NCI-H774 (cell line): ENCODE results near the gene PRELID2.

Experiments
- DNase-seq: peaks from one replicate; lab custom pipeline; 2025; lab: John Stamatoyannopoulos, UW

Gene PRELID2

DNA sequence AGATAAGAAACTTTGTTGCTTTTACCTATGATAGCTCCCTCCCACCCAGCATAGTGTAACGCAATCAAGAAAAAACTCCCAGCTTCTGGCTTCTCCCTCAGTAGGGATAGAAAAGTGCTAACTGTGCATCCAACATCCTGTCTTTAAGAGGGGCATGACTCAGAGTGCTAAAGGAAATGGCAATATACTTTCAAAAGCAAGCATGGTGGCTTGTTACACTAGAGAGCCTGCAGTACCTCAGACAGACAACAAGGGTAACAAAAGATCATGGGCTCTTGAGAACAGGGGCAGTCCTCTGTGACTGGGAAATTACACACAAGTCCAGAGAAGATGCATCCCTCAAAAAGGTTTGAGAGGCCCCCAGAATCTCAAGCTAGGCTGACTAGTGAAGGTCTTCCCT is 37.8 kb downstream of the PRELID2 start:
- DNase-seq, result no peak

DNA sequence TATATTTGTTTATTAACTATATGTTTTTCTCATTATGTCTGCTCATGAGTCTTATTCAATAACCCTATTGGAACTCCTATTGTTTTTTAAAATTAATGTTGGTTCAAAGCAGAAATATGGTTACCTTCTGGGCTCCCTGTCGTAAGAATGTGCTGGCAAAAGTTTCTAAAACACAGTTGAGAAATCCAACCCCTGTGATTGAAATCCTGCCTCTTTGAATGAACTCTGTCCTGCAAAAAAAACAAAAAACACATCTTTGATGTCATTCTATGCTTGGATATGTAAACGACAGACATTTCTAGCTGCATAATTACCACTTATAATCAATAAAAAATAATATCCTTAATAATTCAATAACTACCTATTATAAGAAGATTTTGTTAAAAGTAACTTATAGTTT is 38.8 kb downstream of the PRELID2 start:
- DNase-seq, result no peak

DNA sequence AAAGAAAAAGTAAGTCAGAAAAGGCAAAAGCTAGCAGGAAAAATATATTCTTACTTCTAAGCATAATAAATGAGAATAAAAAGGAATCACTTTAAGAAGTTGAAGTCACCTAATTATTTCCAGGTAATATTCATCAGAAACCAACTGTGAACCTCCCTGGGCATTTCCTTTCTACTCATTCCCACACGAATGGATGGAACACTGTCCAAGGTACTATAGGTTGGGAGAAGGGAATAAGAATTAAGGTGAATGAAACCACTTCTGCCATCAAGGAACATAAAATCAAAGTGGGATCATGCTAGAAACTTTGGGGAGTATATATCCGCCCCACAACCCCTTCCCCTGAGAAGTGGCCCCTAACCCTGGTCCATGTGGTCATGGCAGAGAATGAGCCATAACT is 41.6 kb downstream of the PRELID2 start:
- DNase-seq, result no peak

DNA sequence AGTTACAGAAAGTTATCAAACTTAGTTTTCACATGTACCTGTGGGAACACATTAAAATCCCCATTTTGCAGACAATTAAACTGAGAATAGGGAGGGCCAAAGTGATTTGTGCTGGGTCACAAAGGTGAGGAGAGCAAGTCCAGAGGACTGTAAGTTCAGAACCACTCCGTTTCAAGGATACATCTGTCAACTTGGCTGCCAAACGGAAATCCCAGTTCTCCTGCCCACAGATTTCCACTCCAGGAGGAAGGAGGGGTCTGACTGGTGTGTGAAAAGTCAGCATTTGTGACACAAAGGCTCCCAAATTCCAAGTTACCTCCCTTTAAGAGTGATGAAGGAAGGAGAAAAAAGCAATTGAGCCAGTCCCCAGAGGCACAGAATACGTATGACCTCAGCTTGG is 42.3 kb downstream of the PRELID2 start:
- no peak for DNase-seq

DNA sequence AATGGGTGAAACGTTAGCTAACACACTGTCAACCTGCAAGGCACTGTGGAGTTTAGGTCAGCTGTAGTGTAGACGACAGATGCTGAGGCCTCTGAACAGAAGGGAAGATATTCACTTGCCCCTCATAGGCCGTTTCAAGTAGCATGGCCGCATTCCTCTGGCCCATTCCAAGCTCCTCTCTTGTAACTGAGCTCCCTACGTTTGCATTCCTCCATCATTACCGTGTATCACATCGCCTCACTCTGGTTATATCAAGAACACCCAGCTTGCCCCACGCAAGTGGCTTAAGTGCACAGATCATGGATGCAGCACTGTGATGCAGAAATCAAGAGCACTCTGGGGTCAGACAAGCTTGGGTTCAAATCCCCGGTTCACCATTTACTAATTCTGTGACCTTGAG is 43.3 kb downstream of the PRELID2 start:
- DNase-seq, result no peak

DNA sequence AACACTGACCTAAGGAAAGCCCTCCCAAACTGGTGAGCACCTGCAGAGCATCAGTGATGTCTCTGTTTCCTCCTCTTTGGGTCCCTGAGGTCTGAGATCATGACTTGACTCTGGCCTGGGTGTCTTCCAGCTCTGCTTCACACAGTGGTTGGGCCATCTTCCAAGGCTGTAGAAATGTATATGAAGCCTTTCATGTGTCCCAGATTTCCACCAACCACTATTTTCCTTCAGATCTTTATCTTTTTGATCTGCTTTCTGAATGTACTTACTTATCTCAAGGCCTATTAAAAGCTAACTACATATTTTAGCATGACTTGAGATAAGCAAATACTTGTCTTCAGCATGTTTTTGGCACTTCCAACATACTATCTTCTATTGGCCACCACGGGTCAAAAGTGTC is 47.1 kb downstream of the PRELID2 start:
- DNase-seq, result no peak

DNA sequence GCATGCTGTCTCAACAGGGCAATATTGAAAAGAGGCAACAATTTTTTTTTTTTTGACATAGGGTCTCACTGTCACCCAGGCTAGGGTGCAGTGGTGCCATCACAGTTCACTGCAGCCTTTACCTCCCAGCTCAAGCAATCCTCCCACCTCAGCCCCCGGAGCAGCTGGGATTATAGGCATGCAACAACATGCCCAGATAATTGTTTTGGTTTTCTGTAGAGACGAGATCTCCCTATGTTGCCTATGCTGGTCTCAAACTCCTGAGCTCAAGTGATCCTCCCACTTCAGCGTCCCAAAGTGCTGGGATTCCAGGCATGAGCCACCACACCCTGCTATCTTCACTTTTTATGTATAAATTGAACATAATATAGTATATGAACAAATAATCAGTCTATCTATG is 47.6 kb downstream of the PRELID2 start:
- no peak for DNase-seq

DNA sequence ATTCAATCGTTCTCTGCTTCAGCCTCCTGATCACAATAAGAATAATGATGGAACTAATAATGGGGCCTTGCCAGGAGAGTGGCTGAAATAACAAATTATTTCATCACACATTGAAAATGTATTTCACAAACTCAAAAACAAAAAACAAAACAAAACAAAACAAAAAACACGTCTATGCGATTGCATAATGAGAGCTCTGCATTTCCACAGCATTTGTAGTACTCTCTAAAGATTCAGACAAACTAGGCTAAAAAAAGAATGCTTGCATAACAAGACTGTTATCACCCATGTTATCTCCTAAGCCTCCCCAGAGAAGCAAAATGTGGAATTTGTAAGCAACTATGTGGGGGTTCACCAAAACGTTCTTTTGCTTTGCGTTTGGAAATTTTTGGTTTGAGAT is 48.1 kb downstream of the PRELID2 start:
- DNase-seq, result no peak

DNA sequence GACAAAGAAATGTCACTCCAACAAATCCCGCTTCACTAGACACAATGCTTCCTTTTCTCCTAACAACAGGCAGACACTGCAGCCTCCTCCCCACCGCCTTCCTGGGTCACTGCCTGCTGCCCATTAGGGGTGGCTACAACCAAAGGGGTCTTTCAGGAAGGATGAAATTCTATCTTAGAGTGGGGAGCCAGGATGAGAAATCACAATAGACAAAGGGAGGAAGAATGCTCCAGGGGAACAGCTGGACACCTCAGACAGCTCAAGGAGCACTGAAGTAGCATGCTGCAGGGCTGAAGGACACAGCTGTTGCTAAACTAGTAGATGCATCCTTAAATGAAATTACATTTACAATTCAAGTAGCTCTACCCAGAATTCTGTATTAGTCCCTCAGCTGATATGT is 54.2 kb downstream of the PRELID2 start:
- no peak for DNase-seq

DNA sequence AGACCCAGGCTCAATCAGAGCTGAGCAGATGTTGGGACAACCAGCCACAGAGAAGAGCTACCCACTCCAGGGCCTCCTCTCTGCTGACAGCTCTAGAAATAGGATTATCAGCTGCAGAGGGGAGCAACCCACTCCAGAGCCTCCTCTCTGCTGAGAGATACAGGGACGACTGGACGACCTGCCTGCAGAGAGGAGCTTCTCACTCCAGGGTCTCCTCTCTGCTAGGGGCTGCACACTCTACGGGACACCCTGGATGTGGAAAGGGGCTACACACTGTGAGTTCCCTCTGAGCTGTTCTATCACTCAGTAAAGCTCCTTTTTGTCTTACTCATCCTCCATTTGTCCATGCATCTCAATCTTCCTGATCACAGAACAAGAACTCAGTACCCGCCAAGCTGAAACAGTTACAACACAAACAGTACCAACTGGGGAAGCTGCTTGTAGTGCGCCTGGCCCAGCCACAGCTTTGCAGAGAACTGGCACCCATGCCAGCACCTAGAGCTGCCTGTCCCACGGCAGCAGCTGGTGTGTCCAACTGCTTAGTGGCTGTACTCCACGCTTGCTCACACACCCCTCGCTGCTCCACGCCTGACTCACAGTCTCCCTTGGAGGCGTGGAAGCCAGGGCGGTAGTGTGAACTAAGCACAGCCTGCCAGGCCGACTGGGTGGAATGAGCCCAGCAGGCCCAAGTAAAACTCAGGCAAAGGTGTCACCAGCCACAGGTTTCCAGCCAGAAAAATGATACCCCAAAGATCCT is 56.8 kb downstream of the PRELID2 start:
- DNase-seq, result no peak

DNA sequence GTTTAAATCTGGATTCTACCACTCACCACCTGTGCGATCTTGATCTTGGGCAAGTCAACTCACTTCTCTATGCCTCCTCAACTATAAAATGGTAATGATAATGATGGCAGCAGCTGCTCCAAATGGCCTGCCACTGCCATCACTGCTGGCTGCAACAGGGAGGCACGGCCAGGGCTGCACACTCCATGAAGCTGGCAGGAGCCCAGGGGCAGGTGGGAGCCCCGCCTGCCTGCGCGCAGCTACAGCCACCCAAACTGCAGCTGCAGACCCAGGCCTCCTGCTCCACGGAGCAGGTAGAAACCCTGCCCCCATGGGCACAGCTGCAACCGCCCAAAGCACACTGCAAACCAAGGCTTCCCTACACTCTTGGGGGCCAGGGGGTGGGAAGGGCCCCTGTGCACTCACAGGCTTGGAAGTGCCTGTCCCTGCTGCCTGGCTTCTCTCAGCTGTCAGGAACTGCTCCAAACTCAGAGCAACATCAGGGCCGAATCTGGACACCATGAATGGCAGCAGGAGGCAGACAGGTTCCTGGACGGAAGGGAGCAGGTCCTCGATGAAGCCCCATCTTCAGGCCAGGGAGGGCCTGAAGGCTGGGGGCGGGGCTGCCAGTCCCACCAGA is 57.6 kb downstream of the PRELID2 start:
- DNase-seq, result no peak

DNA sequence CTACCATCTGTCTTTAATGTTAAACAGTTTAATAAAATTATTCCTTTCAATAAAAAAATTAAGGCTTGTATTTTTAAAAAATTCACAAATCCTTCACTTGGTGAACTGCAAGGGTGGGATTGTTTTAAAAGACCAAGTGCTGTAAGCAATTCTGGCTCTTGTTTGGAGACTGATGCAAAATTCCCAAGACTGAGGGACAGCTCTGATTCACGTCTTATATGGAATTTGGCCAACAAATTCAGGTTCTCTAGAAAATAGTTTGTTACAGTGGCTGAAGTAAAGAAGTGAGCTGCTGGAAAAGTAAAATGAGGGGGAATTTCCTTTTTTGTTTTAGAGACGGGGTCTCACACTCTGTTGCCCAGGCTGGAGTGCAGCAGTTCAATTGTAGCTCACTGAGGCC is 58.3 kb downstream of the PRELID2 start:
- no peak for DNase-seq

DNA sequence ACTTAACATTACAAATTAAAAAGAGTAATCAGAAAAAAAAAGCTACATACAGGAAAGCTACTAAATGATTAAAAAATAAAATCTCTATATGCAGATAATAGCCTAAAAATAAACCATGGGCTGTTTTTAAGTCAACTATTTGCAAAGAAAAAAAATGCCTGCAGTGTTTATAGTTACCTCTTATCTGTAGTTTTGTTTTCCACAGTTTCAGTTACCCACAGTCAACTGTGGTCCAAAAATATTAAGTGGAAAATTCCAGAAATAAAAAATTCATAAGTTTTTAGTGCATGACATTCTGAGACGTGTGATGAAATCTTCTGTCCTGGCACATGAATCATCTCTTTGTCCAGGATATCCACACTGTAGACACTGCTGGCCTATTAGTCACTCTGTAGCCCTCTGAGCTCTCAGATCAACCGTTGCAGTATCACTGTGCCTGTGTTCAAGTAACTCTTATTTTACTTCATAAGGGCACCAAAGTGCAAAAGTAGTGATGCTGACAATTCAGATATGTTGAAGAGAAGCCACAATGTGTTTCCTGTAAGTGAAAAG is 59.2 kb downstream of the PRELID2 start:
- no peak for DNase-seq

DNA sequence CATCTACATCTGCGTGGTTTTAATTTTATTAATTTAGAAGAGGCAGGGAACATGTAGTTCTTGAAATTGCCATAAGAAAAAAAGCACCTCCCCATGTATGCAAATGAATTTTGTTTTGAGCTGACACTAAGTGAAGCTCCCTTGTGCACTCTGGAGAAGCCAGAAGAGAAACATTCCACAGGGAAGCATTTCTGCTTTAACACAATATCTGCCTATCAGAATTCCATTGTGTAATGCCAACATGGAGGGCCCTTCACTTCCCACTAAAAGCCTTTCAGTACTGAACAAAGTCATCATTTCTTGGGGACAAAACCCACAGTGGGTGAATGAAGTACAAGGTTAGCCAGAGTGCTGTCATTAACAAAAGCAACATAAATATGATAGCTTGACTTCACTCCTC is 59.7 kb downstream of the PRELID2 start:
- DNase-seq, result no peak

DNA sequence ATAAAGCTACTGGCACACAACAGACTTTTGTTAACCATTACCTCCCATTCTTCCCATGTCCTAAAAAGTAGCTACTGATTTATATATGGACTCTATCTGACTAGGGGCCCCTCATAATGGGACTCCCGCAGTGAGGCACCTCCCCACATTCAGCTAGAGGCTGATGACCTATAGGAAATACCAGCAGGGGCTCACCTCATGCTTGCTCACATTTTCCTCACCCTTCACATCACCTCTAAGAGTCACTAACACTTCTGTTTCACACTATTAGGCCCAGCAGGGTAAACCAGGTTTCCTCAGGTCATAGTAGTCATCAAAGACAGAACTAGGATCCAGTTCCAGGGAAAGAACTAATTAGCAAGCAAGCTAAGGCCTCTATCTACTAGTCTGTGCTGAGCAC is 60.7 kb downstream of the PRELID2 start:
- DNase-seq, result no peak

DNA sequence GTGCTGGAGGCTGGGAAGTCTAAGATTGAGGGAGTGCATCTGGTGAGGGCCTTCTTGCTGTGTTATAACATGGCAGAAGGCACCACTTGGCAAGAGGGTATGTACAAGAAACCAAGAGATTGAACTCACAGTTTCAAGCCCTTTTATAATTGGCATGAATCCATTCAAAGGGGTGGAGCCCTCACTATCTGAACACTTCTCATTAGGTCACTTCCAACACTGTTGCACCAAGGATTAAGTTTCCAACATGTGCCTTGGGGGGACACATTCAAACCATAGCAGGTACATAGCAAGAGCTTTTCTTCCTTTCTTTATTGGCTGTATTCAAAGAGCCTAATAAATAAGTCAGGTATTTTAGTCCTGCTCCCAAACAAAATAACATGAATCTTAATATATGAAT is 62.7 kb downstream of the PRELID2 start:
- DNase-seq, result no peak

DNA sequence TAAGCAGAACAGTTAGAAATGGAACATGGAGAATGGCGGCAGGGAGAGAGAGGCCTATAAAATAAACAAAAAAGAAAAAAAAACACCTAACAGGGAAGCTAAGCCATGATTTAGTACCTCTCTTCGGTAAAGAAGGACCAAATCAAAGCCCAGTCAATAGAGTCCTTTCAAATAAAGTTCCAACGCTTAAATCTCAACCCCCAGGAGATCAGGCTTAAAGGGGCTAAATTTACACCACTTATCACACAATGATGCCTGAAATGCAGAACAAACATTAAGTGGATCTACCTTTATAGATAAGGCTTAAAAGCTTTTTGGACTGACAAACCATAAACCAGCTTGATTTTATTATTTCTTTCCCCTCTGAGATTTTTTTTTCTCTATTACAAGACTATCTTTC is 66.3 kb downstream of the PRELID2 start:
- DNase-seq, result no peak

DNA sequence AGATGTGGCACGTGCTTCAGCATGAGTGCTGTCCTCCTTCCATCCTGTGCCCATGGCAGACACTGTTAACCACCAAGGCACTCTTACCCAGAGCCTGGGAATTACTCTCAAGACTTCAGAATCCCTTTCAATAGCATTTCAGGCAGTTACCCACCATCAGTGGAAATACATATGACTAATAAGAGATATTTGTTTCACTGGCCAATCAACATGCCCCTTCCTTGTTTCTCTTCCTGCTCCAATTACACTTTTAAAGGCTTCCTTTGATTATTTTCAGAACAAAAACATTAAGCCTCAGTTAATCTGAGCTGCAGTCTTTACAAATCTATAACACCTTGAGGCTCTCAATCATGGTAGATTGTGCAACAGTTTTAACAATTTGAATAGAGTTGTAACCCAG is 70.8 kb downstream of the PRELID2 start:
- no peak for DNase-seq

DNA sequence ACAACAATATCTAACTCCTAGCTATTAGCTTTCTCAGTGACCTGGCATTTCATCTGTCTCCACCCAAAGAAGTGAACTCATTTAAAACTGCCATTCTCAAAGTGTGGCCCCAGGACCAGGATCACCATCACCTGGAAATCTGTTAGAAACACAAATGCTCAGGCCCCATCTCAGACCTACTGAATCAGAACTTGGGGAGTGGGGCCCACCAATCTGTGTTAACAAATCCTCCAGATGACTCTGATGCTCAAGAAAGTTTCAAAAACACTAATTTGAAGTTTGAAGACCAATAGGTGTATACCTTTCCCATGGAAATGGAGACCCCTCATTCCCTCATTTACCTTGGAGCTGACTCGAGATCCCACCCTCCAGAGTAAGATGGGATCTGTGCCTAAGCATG is 72.3 kb downstream of the PRELID2 start:
- no peak for DNase-seq

DNA sequence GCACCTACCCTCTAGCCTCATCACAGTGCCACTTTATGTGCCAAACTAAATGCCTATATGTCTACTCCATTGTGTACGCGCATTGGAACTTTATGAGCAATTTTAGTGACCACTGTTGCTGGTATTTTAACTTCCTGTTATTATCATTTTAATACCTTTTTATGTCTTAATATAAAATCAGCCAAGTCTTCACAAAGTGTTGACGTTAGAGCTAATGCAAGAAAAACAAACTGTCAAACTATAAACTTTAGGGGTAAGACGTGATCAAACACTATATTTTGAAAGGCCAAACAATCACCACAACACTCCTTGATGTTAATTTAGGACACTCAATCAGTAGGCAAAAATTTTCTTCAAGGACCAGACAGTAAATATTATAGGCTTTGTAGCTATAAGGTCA is 73.9 kb downstream of the PRELID2 start:
- no peak for DNase-seq

DNA sequence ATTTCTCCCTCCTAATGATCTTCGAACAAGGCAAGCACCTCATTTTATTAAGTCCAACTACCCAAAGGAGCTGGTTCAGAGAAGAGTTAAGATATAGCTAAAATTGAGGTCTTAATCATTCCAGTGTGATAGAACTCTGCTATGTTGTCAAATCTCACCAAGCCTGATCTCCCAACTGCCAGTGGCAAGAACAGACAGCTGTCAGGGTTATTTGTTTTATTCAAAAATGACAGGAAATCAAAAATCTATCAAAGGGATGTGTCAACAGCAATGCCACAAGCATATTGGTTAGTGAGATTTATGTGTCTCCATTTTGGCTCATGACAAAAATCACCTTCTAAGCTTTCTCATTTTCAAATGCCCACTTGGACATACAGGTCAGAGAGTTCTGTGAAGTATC is 74.5 kb downstream of the PRELID2 start:
- no peak for DNase-seq

DNA sequence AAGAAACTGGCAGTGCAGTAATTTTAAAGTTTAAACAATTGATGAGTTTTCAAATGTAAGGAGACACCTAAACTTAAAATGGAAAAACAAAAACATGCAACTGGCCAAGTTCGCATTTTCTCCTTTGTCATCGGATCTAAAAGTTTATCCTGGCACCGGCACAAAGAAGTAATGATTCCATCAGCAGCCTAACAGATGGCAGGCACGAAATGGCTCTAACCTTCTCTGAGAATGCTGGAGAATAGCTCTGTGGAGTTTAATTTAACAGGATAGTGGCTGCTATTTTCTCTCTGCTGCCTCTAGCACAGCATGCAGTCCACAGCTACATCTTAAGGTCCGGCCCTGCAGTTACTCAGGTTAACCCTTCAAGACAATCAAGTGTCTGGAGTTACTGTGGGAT is 82.2 kb downstream of the PRELID2 start:
- no peak for DNase-seq

DNA sequence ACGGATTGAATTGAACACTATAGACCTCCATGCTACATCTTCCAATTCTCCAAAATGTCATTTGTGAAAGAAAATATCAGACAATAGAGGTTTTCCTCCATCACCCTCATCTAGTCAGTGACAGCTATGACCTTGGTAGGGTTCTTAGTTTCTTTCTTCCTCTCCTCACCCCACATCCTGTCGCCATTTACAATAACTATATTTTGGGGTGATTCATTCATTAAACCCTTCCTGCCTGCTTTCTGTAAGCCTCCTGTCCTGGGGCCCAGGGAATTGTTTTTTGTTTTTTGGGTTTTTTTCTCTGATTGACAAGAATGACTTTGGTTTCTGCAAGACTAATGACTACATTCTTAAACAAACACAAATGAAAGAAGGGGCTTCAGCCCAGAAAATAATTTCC is 82.6 kb downstream of the PRELID2 start:
- DNase-seq, result no peak

DNA sequence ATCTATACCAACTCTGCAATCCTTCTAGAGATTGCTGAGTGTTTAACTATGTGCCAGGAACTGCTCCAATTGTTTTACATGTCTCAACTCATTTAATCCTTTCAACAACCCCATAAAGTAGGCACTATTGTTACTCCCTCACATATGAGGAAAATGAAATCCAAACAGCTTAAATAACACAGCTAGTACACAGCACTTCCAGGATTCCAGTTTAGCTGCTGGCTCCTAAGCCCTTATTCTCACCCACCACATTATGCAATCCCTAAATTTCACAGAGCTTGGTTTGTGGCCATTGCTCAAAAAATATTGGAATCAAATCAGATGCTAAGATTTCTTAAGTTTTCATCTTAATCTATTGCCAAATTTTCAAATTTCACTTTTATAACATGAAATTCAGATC is 84.9 kb downstream of the PRELID2 start:
- DNase-seq, result no peak
